OCI-LY1 (cell line): Measurements from ENCODE around the gene FAM221B.

Experiments
- H2AFZ ChIP-seq: fragments of 200-600 bp; sonication (generic), shearing (Covaris generic); 2 replicates; pipeline ENCODE4 v1.6.0; 2014; ENCODE audit warnings: antibody characterized with exemption, mild to moderate bottlenecking, low read length
- H3F3A ChIP-seq: fragments of 200-600 bp; sonication (generic), shearing (Covaris generic); 2 replicates; pipeline ENCODE4 v1.6.0; 2014; ENCODE audit warnings: mild to moderate bottlenecking, antibody characterized with exemption, low read length, moderate library complexity; ENCODE audit not compliant: insufficient read depth
- H3K27ac ChIP-seq: fragments of 200-600 bp; sonication (generic); 2 replicates; pipeline ENCODE4 v1.5.1; 2014; ENCODE audit warnings: low read length, mixed run types, mild to moderate bottlenecking, low read depth; ENCODE audit not compliant: poor library complexity, severe bottlenecking
- H3K27me3 ChIP-seq: fragments of 200-600 bp; sonication (generic); 2 replicates; pipeline ENCODE4 v1.6.0; 2014; ENCODE audit warnings: antibody characterized with exemption, mild to moderate bottlenecking, low read length, moderate library complexity; ENCODE audit not compliant: insufficient read depth
- H3K36me3 ChIP-seq: fragments of 200-600 bp; sonication (generic); 2 replicates; pipeline ENCODE4 v1.6.1; 2014; ENCODE audit warnings: mild to moderate bottlenecking, antibody characterized with exemption, low read length, moderate library complexity, mixed read lengths; ENCODE audit not compliant: insufficient read depth
- H3K4me1 ChIP-seq: fragments of 200-600 bp; sonication (generic); 2 replicates; pipeline ENCODE4 v1.5.1; 2014; ENCODE audit warnings: mild to moderate bottlenecking, low read length, moderate library complexity; ENCODE audit not compliant: insufficient read depth, severe bottlenecking
- H3K4me2 ChIP-seq: fragments of 200-600 bp; sonication (generic), shearing (Covaris generic); 2 replicates; pipeline ENCODE4 v1.6.1; 2014; ENCODE audit warnings: low read length
- H3K4me3 ChIP-seq: fragments of 200-600 bp; sonication (generic); 2 replicates; pipeline ENCODE4 v1.5.1; 2014; ENCODE audit warnings: low read length, low read depth, mild to moderate bottlenecking, mixed read lengths; ENCODE audit not compliant: poor library complexity, severe bottlenecking
- H3K79me2 ChIP-seq: fragments of 200-600 bp; shearing (Covaris generic); 2 replicates; pipeline ENCODE4 v1.6.1; 2016; ENCODE audit warnings: mixed run types, low read length, mixed read lengths; ENCODE audit not compliant: insufficient read depth
- H3K9ac ChIP-seq: fragments of 200-600 bp; sonication (generic), shearing (Covaris generic); 2 replicates; pipeline ENCODE4 v1.6.1; 2014; ENCODE audit warnings: mild to moderate bottlenecking, low read length, mixed read lengths
- H3K9me2 ChIP-seq: fragments of 200-600 bp; sonication (generic), shearing (Covaris generic); 2 replicates; pipeline ENCODE4 v1.6.1; 2014; ENCODE audit warnings: low read depth, mild to moderate bottlenecking, low read length, mixed read lengths
- H3K9me3 ChIP-seq: fragments of 200-600 bp; shearing (Covaris generic); 2 replicates; pipeline ENCODE4 v1.6.1; 2014; ENCODE audit warnings: low read length, mixed read lengths
- H4K20me1 ChIP-seq: fragments of 200-600 bp; sonication (generic), shearing (Covaris generic); 2 replicates; pipeline ENCODE4 v1.6.0; 2016; ENCODE audit warnings: mild to moderate bottlenecking, low read length; ENCODE audit not compliant: insufficient read depth
- CTCF ChIP-seq: fragments of 200-600 bp; sonication (generic), shearing (Covaris generic); IDR thresholded peaks from 2 replicates; pipeline ENCODE4 v1.5.1; 2017; ENCODE audit warnings: mild to moderate bottlenecking, antibody characterized with exemption, low read length, moderate library complexity, mixed read lengths
- EZH2 ChIP-seq: fragments of 200-600 bp; sonication (generic), shearing (Covaris generic); IDR thresholded peaks from 2 replicates; pipeline ENCODE4 v1.8.0; 2017; ENCODE audit warnings: borderline replicate concordance, mixed run types, mild to moderate bottlenecking, antibody characterized with exemption, low read length, moderate library complexity, mixed read lengths

FAM221B gene

GRCh38 chr9:35806101-35806500 lies 22.4 kb downstream of the FAM221B start:
- Histone ChIP-seq H3K79me2 (no peaks in the 10 kb centered on the region), H3K36me3 (peaks cover 21% of the 10 kb centered on the region)
- TF ChIP-seq CTCF = no peak
- no peak for TF ChIP-seq EZH2

GRCh38 chr9:35801328-35802128 lies 27.0 kb downstream of the FAM221B start:
- Histone ChIP-seq H3K27me3 (no peaks in the 10 kb centered on the region), H3K9ac (no peak overlapping the region), H3K9me3 (no peaks in the 10 kb centered on the region), H3K9me2 (no peaks in the 10 kb centered on the region), H3K27ac (no peak overlapping the region), H3F3A (no peaks in the 10 kb centered on the region), H2AFZ (no peak overlapping the region), H3K4me1 (no peaks in the 10 kb centered on the region), H3K4me3 (no peak overlapping the region), H3K4me2 (no peak overlapping the region), H4K20me1 (no peaks in the 10 kb centered on the region), H3K36me3 (peaks cover 18% of the 10 kb centered on the region), H3K79me2 (no peaks in the 10 kb centered on the region)
- TF ChIP-seq EZH2 = no peak
- TF ChIP-seq CTCF = no peak

More at GRCh38 chr9:35806101-35806500, 22.4 kb downstream of the FAM221B start:
- Histone ChIP-seq H3K4me3 (no peak overlapping the region), H3K9me2 (no peaks in the 10 kb centered on the region), H3K9me3 (no peaks in the 10 kb centered on the region), H3F3A (no peaks in the 10 kb centered on the region), H3K4me2 (no peak overlapping the region), H3K27ac (no peak overlapping the region), H2AFZ (no peak overlapping the region), H3K27me3 (no peaks in the 10 kb centered on the region), H3K9ac (no peak overlapping the region), H4K20me1 (no peaks in the 10 kb centered on the region), H3K4me1 (no peaks in the 10 kb centered on the region)

- H3K9me3 ChIP-seq = no peaks in the 10 kb centered on the region
- no peaks in the 10 kb centered on the region for H4K20me1 ChIP-seq
- no peak overlapping the region for H3K9ac ChIP-seq
- H3K9me2 ChIP-seq = no peaks in the 10 kb centered on the region
- no peaks in the 10 kb centered on the region for H3K27me3 ChIP-seq
- no peaks in the 10 kb centered on the region for H3F3A ChIP-seq
- no peak overlapping the region for H2AFZ ChIP-seq
- H3K4me2 ChIP-seq = no peak overlapping the region
- H3K36me3 ChIP-seq = peaks cover 8% of the 10 kb centered on the region
- no peaks in the 10 kb centered on the region for H3K4me1 ChIP-seq
- H3K4me3 ChIP-seq = no peak overlapping the region
- TF ChIP-seq EZH2 (no peak), CTCF (no peak)
- H3K27ac ChIP-seq = no peak overlapping the region
- no peaks in the 10 kb centered on the region for H3K79me2 ChIP-seq
Observed at GRCh38 chr9:35800530-35800929, 28.0 kb downstream of the FAM221B start.
